HG02759 (cell line): Measurements from ENCODE around the gene STXBP2.
A peak's percentile ranks its signal among the peaks of the same experiment; 100 is the strongest.

ENCODE experiments used
- ATAC-seq: cut with Tn5 transposase; IDR thresholded peaks from one replicate; pipeline ENCODE4 v1.9.1; 2021; ENCODE audit warnings: mild to moderate bottlenecking, moderate library complexity; ENCODE audit not compliant: unreplicated experiment

Gene STXBP2

GRCh38 chr19:7636691-7637373 is at the start of gene STXBP2:
STXBP2 (plus strand) TSS chr19:7637110; CDS start chr19:7637150, 40 bp downstream.
- ATAC-seq = peak; percentile 83

DNA sequence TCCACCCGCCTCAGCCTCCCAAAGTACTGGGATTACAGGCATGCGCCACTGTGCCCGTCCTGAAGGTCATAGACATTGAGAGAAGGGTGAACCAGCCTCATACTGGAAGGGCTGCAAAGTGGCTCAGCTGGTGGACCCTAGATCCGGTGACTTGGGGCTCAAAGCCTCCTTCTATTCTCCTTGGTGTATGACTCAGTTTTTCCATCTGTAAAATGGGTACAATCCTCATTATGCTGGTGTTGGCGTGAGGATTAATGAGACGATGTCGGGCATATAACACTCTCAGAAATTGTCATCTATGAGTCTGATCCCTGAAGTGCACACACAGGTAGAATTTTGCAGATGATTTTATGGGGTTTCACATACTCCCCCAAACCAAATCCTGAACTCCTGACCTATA is 47.1 kb upstream of the STXBP2 start:
- no peak for ATAC-seq

GRCh38 chr19:7590256-7590655 is 46.7 kb upstream of the STXBP2 start:
- no peak for ATAC-seq

DNA sequence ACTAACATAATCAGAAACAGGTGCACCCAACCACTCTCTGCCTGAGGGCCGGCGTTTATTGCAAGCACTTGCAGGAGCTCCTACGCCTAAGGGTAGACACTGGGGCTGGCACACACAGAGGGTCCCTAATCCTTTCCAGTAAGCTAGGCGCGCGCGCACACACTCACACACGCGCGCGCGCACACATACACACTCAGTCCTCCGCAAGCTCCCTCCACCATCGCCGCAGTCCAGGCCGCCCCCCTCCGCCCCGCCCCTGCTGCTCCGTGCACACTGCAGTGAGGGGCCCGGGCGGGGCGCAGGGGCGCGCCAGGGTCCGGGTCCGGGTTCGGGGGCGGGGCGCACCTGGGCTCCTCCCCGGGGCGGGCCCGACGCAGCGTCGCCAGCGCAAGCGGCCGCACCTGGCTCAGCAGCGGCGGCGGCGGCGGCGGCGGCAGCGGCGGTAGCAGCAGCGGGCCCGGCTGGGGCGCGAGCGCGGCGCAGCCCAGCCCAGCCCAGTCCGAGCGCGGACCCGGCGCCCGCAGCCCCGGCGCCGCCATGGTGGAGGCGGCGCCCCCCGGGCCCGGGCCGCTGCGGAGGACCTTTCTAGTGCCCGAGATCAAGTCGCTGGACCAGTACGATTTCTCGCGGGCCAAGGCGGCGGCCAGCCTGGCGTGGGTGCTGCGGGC is 41.3 kb upstream of the STXBP2 start, which contains the start of gene CAMSAP3:
TSS of gene CAMSAP3 (plus strand) at position 398 of the 668 bp plus-strand sequence. CDS start at position 538, 140 bp downstream.
- ATAC-seq = peak; percentile 58

DNA sequence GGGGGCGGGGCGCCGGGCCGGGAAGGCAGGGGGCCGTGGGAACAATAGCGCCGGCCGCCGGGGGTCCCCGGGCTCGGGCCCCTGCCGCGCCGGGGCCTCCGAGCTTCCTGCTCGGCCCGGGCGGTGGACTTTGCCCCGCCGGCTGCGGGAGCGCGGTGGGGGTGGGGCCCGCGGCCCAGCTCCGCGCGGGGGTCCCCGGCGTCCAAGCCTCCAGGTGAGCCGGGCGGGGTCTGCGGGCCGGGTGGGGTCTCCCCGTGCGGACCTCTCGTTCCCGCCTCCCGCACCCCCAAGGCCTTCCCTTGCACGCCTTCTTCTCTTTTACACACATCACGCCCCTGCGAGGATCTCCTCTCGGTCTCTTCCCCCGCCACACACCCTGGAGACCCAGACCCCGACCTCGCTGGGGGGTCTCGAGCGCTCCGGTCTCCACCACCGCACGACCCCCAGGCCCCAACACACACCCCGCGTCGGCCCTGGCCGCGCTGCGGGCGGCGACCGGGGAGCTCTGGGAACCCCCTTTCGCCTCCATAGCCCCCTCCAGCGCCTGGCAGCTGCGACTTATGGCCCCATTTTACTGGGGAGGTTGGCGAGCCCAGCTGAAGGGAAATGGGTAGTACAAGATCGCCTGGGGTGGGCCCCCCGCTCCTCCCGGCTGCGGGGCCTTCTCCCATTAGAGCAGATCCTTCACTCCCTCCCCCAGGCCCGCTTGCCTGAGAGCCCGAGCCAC is 40.5 kb upstream of the STXBP2 start:
- ATAC-seq = peak; percentile 15

DNA sequence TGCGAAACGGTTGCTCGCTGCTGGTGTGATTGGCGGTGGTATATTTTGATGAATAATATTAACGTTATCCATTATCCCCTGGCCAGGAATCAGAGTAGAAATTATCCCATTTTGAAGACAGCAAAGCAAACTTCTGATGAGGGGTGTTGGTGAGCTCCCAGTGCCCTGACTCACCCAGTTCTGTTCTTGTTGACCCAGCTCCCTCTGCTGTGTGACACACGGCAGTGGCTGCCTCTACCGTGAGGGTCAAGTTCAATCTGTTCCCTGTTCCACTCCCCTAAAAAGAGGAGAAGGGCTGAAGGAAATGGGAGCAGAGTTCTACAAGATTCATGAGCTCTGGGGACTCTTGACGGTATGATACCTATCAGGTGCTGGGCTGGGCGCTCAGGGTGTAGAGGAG is 39.2 kb upstream of the STXBP2 start:
- no peak for ATAC-seq

GRCh38 chr19:7598180-7598579 is 38.7 kb upstream of the STXBP2 start:
- ATAC-seq = no peak

DNA sequence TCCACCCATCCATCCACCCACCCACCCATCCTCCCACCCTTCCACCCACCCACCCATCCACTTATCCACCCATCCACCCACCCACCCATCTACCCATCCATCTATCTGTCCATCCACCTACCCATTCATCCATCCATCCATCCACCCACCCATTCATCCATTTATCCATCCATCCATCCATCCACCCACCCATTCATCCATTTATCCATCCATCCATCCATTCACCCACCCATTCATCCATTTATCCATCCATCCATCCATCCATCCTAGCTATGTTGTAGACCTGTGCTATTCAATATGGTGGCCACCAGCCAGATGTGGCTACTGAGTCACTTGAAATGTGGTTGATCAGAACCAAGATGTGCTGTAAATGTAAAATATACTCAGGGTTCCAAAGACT is 36.2 kb upstream of the STXBP2 start:
- ATAC-seq = no peak

DNA sequence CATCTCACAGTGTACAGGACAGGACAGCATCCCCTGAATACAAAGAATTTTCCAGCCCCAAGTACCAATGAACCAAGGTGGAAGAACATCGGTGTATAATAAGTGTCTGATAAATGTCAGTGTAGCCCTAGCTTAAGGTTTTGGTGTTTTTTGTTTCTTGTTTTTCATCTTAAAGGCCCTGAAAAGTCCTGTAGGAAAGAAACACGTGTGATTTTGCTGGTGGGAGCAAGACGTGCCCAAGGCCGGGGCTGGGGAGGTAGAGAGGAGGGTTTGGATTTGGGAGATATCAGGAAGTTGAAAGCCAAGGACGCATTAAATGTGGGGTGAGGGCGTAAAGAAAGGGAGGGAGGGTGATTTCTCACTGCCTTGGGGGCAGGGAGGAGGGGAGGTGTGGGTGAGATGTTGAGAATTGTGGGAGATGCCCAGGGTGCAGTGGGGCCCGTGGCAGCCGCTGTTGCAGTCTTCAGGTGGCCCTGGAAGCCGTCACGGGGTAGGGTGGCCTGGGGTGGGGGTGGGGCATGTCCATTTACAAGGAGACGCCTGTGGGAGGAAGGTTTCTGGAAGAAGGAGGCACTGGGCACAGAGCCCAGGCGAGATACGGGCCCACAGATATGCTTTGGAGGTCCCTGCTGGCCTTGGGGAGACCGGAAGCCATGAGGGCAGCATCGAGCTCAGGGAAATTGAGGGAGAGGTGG is 34.5 kb upstream of the STXBP2 start:
- ATAC-seq = no peak

GRCh38 chr19:7602935-7603497 is 33.9 kb upstream of the STXBP2 start:
- ATAC-seq = no peak

DNA sequence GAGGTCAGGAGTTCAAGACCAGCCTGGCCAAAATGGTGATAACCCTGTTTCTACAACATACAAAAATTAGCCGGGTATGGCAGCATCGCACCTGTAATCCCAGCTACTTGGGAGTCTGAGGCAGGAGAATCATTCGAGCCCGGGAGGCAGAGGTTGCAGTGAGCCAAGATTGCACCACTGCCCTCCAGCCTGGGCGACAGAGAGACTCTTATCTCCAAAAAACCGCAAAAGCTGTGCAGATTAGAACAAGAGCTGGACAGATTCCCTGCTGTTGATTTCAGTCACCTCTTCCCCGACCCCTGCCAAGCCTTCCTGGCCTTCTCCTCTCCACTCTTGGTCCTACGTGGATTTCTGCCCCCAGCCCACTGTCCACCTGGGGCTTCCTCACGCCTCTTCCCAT is 33.0 kb upstream of the STXBP2 start:
- ATAC-seq = no peak

DNA sequence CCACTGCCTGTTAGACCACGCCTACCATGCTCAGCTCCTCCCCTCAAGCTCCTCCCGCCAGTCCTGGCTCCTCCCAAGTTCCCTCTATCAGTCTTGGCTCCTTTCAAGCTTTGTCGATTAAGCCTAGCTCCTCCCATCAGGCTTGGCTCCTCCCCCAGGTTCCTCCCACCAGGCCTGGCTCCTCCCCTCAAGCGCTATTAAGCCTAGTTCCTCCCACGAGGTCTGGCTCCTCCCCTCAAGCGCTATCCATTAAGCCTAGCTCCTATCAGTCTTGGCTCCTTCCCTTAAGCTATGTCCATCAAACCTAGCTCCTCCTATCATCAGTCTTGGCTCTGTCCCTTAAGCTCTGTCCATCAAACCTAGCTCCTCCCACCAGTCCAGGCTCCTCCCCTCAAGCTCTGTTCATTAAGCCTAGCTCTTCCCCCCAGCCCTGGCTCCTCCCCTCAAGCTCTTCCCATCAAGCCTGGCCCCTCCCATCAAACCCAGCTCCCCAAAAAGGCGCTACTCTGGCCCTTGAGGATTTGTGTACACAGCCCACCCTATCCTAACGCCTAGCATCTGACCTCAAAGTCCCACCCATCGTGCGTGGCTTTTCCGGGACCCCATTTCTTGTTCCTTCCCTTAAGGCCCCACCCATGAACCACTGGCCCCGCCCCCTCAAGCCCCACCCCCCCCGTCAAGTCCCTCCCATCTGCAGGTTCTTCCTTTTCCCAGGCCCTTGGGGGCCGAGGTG is 31.3 kb upstream of the STXBP2 start:
- ATAC-seq = no peak

DNA sequence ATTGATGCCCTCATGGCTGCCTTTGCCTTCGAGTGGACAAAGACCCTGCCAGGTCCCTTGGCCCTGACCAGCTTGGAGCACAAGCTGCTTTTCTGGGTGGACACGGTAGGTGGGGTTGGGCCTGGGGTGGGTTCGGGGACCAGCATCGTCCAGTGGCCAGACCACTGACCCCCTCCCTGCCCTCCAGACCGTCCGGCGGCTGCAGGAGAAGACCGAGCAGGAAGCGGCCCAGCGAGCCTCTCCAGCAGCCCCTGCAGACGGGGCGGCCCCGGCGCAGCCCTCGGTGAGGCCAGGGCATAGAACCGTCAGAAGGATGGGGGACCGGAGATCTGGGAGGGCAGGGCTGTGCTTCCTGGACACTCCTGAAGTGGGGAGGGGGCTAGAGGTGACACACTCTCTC is 30.6 kb upstream of the STXBP2 start:
- no peak for ATAC-seq

GRCh38 chr19:7607212-7607873 is 29.6 kb upstream of the STXBP2 start:
- no peak for ATAC-seq

GRCh38 chr19:7607874-7608560 is 28.9 kb upstream of the STXBP2 start:
- no peak for ATAC-seq

GRCh38 chr19:7610491-7611240 is 26.2 kb upstream of the STXBP2 start:
- no peak for ATAC-seq

DNA sequence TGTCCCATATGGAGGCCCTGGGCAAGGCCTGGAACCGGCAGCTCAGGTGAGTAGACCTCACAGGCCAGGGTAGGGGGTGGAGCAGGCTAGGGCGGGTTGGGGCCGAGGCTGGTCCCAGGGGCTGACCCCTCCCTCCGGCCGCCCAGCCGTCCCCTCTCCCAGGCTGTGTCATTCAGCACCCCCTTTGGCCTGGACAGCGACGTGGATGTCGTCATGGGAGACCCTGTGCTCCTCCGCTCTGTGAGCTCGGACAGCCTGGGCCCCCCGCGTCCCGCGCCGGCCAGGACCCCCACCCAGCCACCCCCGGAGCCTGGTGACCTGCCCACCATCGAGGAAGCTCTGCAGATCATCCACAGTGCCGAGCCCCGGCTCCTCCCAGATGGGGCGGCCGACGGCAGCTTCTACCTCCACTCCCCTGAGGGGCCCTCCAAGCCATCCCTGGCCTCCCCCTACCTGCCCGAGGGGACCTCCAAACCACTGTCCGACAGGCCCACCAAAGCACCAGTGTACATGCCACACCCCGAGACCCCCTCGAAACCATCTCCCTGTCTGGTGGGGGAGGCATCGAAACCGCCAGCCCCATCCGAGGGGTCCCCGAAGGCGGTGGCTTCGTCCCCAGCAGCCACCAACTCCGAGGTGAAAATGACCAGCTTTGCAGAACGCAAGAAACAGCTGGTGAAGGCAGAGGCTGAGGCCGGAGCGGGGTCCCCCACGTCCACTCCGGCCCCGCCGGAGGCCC is 25.2 kb upstream of the STXBP2 start:
- ATAC-seq = no peak
